Karpas-422 (cell line): Measurements from ENCODE around the gene CCDC28A. TPM values are rescaled to one million over a fixed set of nuclear protein-coding genes. Genes with fewer than 3 reads are reported as not detected.

Experiments used
- DNase-seq: peaks from one replicate; pipeline ENCODE4 v3.0.0-alpha.2; 2015
- H2AFZ ChIP-seq: fragments of 200-600 bp; sonication (generic); 2 replicates; pipeline ENCODE4 v1.6.1; 2014; ENCODE audit warnings: antibody characterized with exemption, low read length, mixed read lengths
- H3K27ac ChIP-seq: fragments of 200-600 bp; sonication (generic); 2 replicates; pipeline ENCODE4 v1.5.1; 2014; ENCODE audit warnings: mild to moderate bottlenecking, low read length, moderate library complexity
- H3K27me3 ChIP-seq: fragments of 200-600 bp; sonication (generic); 2 replicates; pipeline ENCODE4 v1.6.1; 2014; ENCODE audit warnings: low read length, mixed read lengths
- H3K36me3 ChIP-seq: fragments of 200-600 bp; sonication (generic); 2 replicates; pipeline ENCODE4 v1.6.1; 2014; ENCODE audit warnings: low read length, mixed read lengths; ENCODE audit not compliant: insufficient read depth
- H3K4me1 ChIP-seq: fragments of 200-600 bp; sonication (generic); 2 replicates; pipeline ENCODE4 v1.6.1; 2014; ENCODE audit warnings: mild to moderate bottlenecking, low read length, mixed read lengths
- H3K4me2 ChIP-seq: fragments of 200-600 bp; sonication (generic); 2 replicates; pipeline ENCODE4 v1.6.1; 2014; ENCODE audit warnings: low read length, low read depth, mild to moderate bottlenecking; ENCODE audit not compliant: poor library complexity, severe bottlenecking
- H3K4me3 ChIP-seq: fragments of 200-600 bp; sonication (generic); 2 replicates; pipeline ENCODE4 v1.5.1; 2014; ENCODE audit warnings: mild to moderate bottlenecking, antibody characterized with exemption, low read length, mixed read lengths
- H3K79me2 ChIP-seq: fragments of 200-600 bp; sonication (generic); 2 replicates; pipeline ENCODE4 v1.6.1; 2014; ENCODE audit warnings: mild to moderate bottlenecking, low read length, mixed read lengths
- H3K9ac ChIP-seq: fragments of 200-600 bp; sonication (generic); 2 replicates; pipeline ENCODE4 v1.6.0; 2014; ENCODE audit warnings: low read length
- H3K9me2 ChIP-seq: fragments of 200-600 bp; sonication (generic), shearing (Covaris generic); replicated peaks from 2 replicates; pipeline ENCODE4 v1.6.0; 2014; ENCODE audit warnings: mild to moderate bottlenecking, low read length, moderate library complexity; ENCODE audit not compliant: insufficient read depth
- H3K9me3 ChIP-seq: fragments of 300-700, 200-600 bp; sonication (generic); 2 replicates; pipeline ENCODE4 v1.6.1; 2014; ENCODE audit warnings: low read length, mixed read lengths
- H4K20me1 ChIP-seq: fragments of 200-600 bp; sonication (generic); 2 replicates; pipeline ENCODE4 v1.6.1; 2014; ENCODE audit warnings: mild to moderate bottlenecking, antibody characterized with exemption, low read length, low read depth; ENCODE audit not compliant: insufficient read depth
- total RNA-seq: library from RNA; depleted of rRNA; stranded (reverse); fragments of >200 nt; shearing (Covaris generic); gene quantifications from 2 replicates; pipeline ENCODE4 v1.2.3, GENCODE V29; 2014; ENCODE audit warnings: low replicate concordance; rRNA removed

The CCDC28A gene
- total RNA-seq, 1 experiment from 2014 or later, result 55.2 TPM

- Histone ChIP-seq H2AFZ (no peak overlapping the region), H3K27ac (no peak overlapping the region), H3K4me2 (no peak overlapping the region), H3K4me1 (no peaks in the 10 kb centered on the region), H3K9ac (no peak overlapping the region), H3K27me3 (no peaks in the 10 kb centered on the region), H3K36me3 (no peaks in the 10 kb centered on the region), H3K79me2 (no peaks in the 10 kb centered on the region), H4K20me1 (no peaks in the 10 kb centered on the region), H3K4me3 (no peak overlapping the region), H3K9me3 (no peaks in the 10 kb centered on the region), H3K9me2 (no peaks in the 10 kb centered on the region)
- DNase-seq, result peak; percentile 27
These were observed 60.4 kb downstream of the CCDC28A start for GRCh38 chr6:138833816-138834539.

DNA sequence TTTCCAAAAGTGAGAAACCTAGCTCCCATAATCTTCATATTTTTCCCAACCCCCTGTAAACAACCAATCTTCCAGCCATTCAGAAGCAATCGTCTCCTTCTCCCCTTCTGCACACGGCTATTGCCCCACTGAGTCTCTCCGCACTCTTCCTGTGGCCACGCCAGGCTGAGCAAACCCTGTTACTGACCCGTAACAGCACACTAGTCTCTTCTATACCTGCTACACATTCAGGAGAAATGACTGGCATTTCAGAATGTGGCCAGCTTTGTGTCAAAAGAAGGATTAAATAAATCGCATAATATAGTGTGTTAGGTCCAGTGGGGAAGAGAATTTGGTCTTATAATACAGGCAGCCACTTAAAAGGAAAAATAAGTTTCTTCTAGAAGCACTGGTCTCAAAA, 63.7 kb downstream of the CCDC28A start:
- no peak for DNase-seq
- H2AFZ ChIP-seq, result no peak overlapping the region
- H3K4me3 ChIP-seq, result no peak overlapping the region
- no peaks in the 10 kb centered on the region for H3K9me3 ChIP-seq
- H3K27me3 ChIP-seq, result no peaks in the 10 kb centered on the region
- no peak overlapping the region for H3K27ac ChIP-seq
- no peaks in the 10 kb centered on the region for H3K9me2 ChIP-seq
- H3K4me2 ChIP-seq, result no peak overlapping the region
- H3K79me2 ChIP-seq, result no peaks in the 10 kb centered on the region
- no peaks in the 10 kb centered on the region for H3K36me3 ChIP-seq
- no peaks in the 10 kb centered on the region for H3K4me1 ChIP-seq
- H3K9ac ChIP-seq, result no peak overlapping the region
- H4K20me1 ChIP-seq, result no peaks in the 10 kb centered on the region

Other genes starting within 250 kb of the CCDC28A start
- gene ECT2L, start 22.3 kb downstream of the CCDC28A start, total RNA-seq, result not detected in 2 replicates
- gene REPS1, start 214.5 kb downstream of the CCDC28A start, total RNA-seq, result 43.3 and 82.6 TPM in 2 replicates